Measurements from ENCODE around the gene STAT5B.
"Not testable (repeated sequence)": the region's sequence is repeated elsewhere in the genome, so short reads cannot be mapped to it uniquely, and the experiment has no call there.

The STAT5B gene

DNA sequence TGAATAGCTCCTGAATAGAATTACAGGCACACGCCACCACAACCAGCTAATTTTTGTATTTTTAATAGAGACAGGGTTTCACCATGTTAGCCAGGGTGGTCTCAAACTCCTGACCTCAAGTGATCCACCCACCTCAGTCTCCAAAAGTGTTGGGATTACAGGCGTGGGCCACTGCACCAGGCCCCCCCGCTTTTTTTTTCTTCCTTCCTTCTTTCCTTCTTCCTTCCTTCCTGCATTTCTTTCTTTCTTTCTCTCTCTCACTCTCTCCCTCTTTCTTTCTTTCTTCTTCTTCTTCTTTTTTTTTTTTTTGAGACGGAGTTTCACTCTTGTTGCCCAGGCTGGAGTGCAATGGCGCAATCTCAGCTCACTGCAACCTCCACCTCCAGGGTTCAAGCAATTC lies 90.0 kb downstream of the STAT5B start:
- not testable (repeated sequence) for H3K9me3 Mint-ChIP-seq; H3K27ac Mint-ChIP-seq; H3K36me3 Mint-ChIP-seq (ENCODE audit: low read depth); H3K4me3 Mint-ChIP-seq; DNase-seq; H3K27me3 Mint-ChIP-seq
- peaks cover 32% of the 10 kb centered on the region for H3K4me1 Mint-ChIP-seq (ENCODE audit: low read depth)

GRCh38 chr17:42185621-42185930 lies 90.6 kb downstream of the STAT5B start:
- DNase-seq, result no peak
- Mint-ChIP-seq H3K27me3 (peaks cover 6% of the 10 kb centered on the region), H3K27ac (no peak overlapping the region), H3K36me3 (ENCODE audit: low read depth) (no peaks in the 10 kb centered on the region), H3K9me3 (no peaks in the 10 kb centered on the region), H3K4me1 (ENCODE audit: low read depth) (peaks cover 33% of the 10 kb centered on the region), H3K4me3 (no peak overlapping the region)

GRCh38 chr17:42184713-42185620 lies 91.2 kb downstream of the STAT5B start, which contains the start of gene HCRT:
Gene HCRT (minus strand): TSS chr17:42185452. CDS start chr17:42185365, 87 bp downstream.
- H3K4me1 Mint-ChIP-seq (ENCODE audit: low read depth), result peaks cover 38% of the 10 kb centered on the region
- peak within 1 kb of the TSS; percentile 79 for H3K27ac Mint-ChIP-seq
- peaks cover 12% of the 10 kb centered on the region for H3K27me3 Mint-ChIP-seq
- H3K9me3 Mint-ChIP-seq, result no peaks in the 10 kb centered on the region
- DNase-seq, result no peak
- no peaks in the 10 kb centered on the region for H3K36me3 Mint-ChIP-seq (ENCODE audit: low read depth)
- H3K4me3 Mint-ChIP-seq, result peak within 1 kb of the TSS; percentile 85

- H3K27ac Mint-ChIP-seq, result peak overlapping the region; percentile 92
- peak overlapping the region; percentile 85 for H3K4me3 Mint-ChIP-seq
- H3K9me3 Mint-ChIP-seq, result no peaks in the 10 kb centered on the region
- peaks cover 20% of the 10 kb centered on the region for H3K27me3 Mint-ChIP-seq
- H3K36me3 Mint-ChIP-seq (ENCODE audit: low read depth), result no peaks in the 10 kb centered on the region
- peaks cover 47% of the 10 kb centered on the region for H3K4me1 Mint-ChIP-seq (ENCODE audit: low read depth)
- DNase-seq, result peak; percentile 92
These were observed 92.2 kb downstream of the STAT5B start for GRCh38 chr17:42183741-42184711.

DNA sequence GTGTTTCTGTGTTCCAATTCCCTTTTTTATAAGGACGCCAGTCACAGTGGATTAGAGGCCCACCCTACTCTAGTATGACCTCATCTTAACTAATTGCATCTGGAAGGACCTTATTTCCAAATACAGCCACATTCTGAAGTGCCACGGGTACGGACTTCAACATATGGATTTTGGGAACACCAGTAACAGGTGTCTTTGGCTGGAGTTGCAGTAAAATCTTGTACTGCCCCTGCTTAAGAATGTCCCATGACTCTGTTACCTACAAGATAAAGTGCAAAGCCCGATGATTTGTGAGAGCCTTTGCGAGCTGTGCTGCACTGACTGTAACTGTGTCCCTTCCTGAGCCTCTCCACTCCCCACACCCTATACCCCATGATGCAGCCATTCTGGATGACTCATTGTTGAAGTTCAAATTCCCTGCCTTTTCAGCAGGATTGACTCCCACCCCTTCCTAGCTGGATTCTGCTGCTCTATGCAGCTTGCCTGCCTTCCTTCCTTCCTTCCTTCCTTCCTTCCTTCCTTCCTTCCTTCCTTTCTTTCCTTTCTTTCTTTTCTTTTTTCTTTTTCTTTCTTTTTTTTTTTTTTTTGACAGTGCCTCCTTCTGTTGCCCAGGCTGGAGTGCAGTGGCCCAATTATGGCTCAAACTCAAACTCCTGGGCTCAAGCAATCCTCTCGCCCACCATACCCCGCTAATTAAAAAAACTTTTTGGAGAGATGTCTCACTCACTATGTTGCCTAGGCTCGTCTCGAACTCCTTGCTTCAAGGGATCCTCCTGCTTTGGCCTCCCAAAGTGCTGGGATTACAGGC lies 93.1 kb downstream of the STAT5B start:
- no peak for DNase-seq
- Mint-ChIP-seq H3K36me3 (ENCODE audit: low read depth) (no peaks in the 10 kb centered on the region), H3K27me3 (peaks cover 28% of the 10 kb centered on the region), H3K27ac (peak overlapping the region; percentile 92), H3K4me1 (ENCODE audit: low read depth) (peaks cover 54% of the 10 kb centered on the region), H3K9me3 (no peaks in the 10 kb centered on the region), H3K4me3 (peak overlapping the region; percentile 85)

DNA sequence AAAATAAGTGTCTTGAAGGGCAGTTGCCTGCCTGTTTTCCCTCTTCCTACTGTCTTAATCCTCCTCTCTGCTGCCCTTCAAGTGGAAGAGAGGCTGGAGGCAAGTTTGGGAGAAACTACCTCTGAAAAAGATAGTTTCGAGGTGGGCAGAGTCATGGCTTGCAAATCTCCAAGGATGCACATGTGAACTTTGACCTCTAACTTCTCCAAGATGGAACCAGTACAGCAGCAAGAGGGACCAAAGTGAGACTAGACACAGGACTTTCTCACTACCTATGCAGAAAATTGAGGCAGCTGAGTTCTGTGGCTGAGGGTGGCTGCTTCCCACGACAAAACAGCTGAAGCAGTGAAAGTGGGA lies 94.4 kb downstream of the STAT5B start:
- no peaks in the 10 kb centered on the region for H3K9me3 Mint-ChIP-seq
- H3K36me3 Mint-ChIP-seq (ENCODE audit: low read depth), result no peaks in the 10 kb centered on the region
- no peak for DNase-seq
- no peak overlapping the region for H3K27ac Mint-ChIP-seq
- peaks cover 28% of the 10 kb centered on the region for H3K27me3 Mint-ChIP-seq
- H3K4me3 Mint-ChIP-seq, result peak overlapping the region; percentile 66
- peaks cover 54% of the 10 kb centered on the region for H3K4me1 Mint-ChIP-seq (ENCODE audit: low read depth)

DNA sequence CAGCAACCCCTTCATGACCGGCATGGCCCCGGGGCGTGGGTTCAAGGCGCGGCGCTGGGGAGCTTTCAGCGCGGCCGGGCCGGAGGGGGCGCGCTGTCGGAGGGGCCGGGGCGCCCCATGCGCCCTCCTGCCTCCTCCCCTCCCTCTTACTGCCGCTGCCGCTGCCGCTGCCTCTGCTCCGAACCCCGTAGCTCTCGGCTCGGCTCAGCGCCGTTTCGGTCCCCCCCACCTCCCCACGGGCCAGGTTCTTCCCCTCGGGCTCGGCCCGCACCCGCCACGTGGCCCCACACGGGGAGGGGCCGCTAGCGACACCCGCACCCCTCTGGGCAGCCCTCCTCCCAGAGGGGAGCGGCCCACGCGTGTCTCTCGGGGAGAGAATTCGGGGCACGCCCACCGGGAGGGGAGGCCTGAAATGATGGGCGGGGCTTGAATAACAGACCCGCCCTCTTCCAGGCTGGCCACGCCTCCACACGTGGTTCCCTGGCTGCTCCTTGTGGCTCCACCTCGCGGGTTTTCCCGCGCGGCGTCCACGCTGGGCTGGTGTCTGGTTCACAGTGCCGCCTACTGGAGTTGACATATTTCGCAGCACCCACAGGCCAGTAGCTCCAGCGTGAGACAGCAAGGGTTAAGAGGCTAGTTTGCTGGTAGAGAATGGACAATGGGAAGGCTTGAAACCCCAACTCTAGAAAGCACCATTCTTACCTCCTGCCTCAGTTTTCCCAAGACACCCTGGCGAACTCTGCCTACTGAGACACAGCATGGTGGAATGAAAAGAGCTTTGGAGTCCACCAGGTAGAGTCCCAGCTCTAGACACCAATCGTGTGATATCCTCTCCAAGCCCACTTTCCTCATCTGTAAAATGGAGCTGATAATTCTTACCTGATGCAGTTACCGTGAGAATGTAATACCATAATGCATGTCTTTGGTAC lies 95.0 kb downstream of the STAT5B start, which contains the start of gene KCNH4:
TSS of gene KCNH4 (minus strand) at position 221 of the 929 bp plus-strand sequence. CDS start at position 24, 197 bp downstream.
- Mint-ChIP-seq H3K27ac (no peak within 1 kb of the TSS), H3K9me3 (no peaks in the 10 kb centered on the region), H3K4me1 (ENCODE audit: low read depth) (peaks cover 54% of the 10 kb centered on the region), H3K4me3 (peak within 1 kb of the TSS; percentile 66), H3K36me3 (ENCODE audit: low read depth) (no peaks in the 10 kb centered on the region), H3K27me3 (peaks cover 28% of the 10 kb centered on the region)
- peak; percentile 94 for DNase-seq

- no peak for DNase-seq
- H3K27me3 Mint-ChIP-seq, result peaks cover 28% of the 10 kb centered on the region
- no peaks in the 10 kb centered on the region for H3K9me3 Mint-ChIP-seq
- peak overlapping the region; percentile 66 for H3K4me3 Mint-ChIP-seq
- H3K36me3 Mint-ChIP-seq (ENCODE audit: low read depth), result peaks cover 4% of the 10 kb centered on the region
- peaks cover 54% of the 10 kb centered on the region for H3K4me1 Mint-ChIP-seq (ENCODE audit: low read depth)
- no peak overlapping the region for H3K27ac Mint-ChIP-seq
These were observed 95.7 kb downstream of the STAT5B start for GRCh38 chr17:42180411-42180921.

- Mint-ChIP-seq H3K27me3 (peaks cover 28% of the 10 kb centered on the region), H3K36me3 (ENCODE audit: low read depth) (peaks cover 4% of the 10 kb centered on the region), H3K4me1 (ENCODE audit: low read depth) (peaks cover 52% of the 10 kb centered on the region), H3K4me3 (peak overlapping the region; percentile 66), H3K9me3 (no peaks in the 10 kb centered on the region), H3K27ac (no peak overlapping the region)
- peak; percentile 44 for DNase-seq
These were observed 96.2 kb downstream of the STAT5B start for GRCh38 chr17:42179911-42180410.

- Mint-ChIP-seq H3K4me1 (ENCODE audit: low read depth) (peaks cover 45% of the 10 kb centered on the region), H3K4me3 (no peak overlapping the region), H3K27me3 (peaks cover 28% of the 10 kb centered on the region), H3K36me3 (ENCODE audit: low read depth) (peaks cover 4% of the 10 kb centered on the region), H3K27ac (no peak overlapping the region), H3K9me3 (no peaks in the 10 kb centered on the region)
- no peak for DNase-seq
These were observed 96.9 kb downstream of the STAT5B start for GRCh38 chr17:42179335-42179734.

DNA sequence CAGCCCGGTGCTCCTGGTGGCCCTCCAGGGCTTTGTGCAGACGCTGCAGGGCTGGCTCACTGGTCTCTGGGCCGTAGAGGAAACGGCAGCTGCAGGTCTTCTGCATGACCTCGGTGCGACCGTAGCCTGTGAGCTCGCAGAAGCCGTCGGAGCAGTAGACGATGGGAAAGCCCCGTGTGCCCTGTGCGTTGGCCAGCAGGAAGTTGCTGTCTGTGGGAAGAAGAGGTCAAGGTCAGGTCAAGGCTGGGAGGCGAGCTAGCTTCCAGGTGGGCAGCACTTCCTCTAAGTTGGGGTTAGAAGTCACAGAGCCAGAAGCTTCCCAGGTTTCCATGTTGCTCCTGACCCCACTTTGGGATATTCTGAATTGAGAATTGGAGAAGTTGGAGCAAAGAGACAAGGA lies 97.4 kb downstream of the STAT5B start:
- H3K4me3 Mint-ChIP-seq, result no peak overlapping the region
- peaks cover 4% of the 10 kb centered on the region for H3K36me3 Mint-ChIP-seq (ENCODE audit: low read depth)
- H3K27ac Mint-ChIP-seq, result no peak overlapping the region
- H3K4me1 Mint-ChIP-seq (ENCODE audit: low read depth), result peaks cover 42% of the 10 kb centered on the region
- no peaks in the 10 kb centered on the region for H3K9me3 Mint-ChIP-seq
- peaks cover 28% of the 10 kb centered on the region for H3K27me3 Mint-ChIP-seq
- DNase-seq, result no peak

DNA sequence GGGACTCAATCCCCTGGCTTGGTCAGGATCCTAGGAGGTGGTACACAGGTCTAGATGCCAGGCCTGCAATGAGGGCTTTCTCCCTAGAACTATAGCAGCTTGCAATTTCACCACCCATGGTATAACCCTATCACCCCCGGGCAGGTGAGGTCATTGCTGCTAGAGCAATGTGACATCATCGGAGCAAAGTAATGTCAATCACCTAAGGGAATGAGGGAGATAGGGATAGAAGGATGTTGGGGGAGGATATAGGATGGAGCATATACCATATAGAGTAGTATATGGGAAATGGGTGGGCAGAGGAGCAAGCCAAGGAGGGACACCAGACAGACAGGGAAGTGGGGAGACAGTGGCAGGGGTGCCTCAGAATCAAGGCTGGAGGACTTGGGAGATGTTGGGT lies 98.5 kb downstream of the STAT5B start:
- H3K27ac Mint-ChIP-seq, result no peak overlapping the region
- no peaks in the 10 kb centered on the region for H3K9me3 Mint-ChIP-seq
- no peak overlapping the region for H3K4me3 Mint-ChIP-seq
- peaks cover 28% of the 10 kb centered on the region for H3K27me3 Mint-ChIP-seq
- H3K36me3 Mint-ChIP-seq (ENCODE audit: low read depth), result peaks cover 4% of the 10 kb centered on the region
- no peak for DNase-seq
- H3K4me1 Mint-ChIP-seq (ENCODE audit: low read depth), result peaks cover 30% of the 10 kb centered on the region

All from activated T-cell treated with anti-CD3 and anti-CD28 coated beads, Interleukin-2, amount 50 U/mL, for 24 hours (primary cell).